HG03103 (cell line): ENCODE measurements around the gene SUMF1.

ENCODE experiments used
- ATAC-seq: cut with Tn5 transposase; IDR thresholded peaks from one replicate; pipeline ENCODE4 v1.9.1; 2021; ENCODE audit warnings: low read depth; ENCODE audit not compliant: unreplicated experiment

The SUMF1 gene

GRCh38 chr3:4418156-4418555 lies 48.9 kb downstream of the SUMF1 start:
- no peak for ATAC-seq

GRCh38 chr3:4417449-4417848 lies 49.6 kb downstream of the SUMF1 start:
- no peak for ATAC-seq

GRCh38 chr3:4416961-4417360 lies 50.1 kb downstream of the SUMF1 start:
- no peak for ATAC-seq

GRCh38 chr3:4416427-4416945 lies 50.6 kb downstream of the SUMF1 start:
- no peak for ATAC-seq

GRCh38 chr3:4413467-4413866 lies 53.6 kb downstream of the SUMF1 start:
- ATAC-seq, result no peak

- ATAC-seq, result no peak
Measured at GRCh38 chr3:4411833-4412232, 55.2 kb downstream of the SUMF1 start.

- no peak for ATAC-seq
Measured at GRCh38 chr3:4411236-4411635, 55.8 kb downstream of the SUMF1 start.

GRCh38 chr3:4410606-4411005 lies 56.5 kb downstream of the SUMF1 start:
- ATAC-seq, result no peak

- no peak for ATAC-seq
Measured at GRCh38 chr3:4409971-4410573, 57.0 kb downstream of the SUMF1 start.

GRCh38 chr3:4409415-4409814 lies 57.7 kb downstream of the SUMF1 start:
- ATAC-seq, result peak; percentile 33

- ATAC-seq, result no peak
Measured at GRCh38 chr3:4408958-4409357, 58.1 kb downstream of the SUMF1 start.

GRCh38 chr3:4407941-4408340 lies 59.1 kb downstream of the SUMF1 start:
- ATAC-seq, result no peak

- ATAC-seq, result no peak
Measured at GRCh38 chr3:4406746-4407568, 60.1 kb downstream of the SUMF1 start.

GRCh38 chr3:4404881-4405280 lies 62.2 kb downstream of the SUMF1 start:
- no peak for ATAC-seq

GRCh38 chr3:4401441-4401840 lies 65.6 kb downstream of the SUMF1 start:
- ATAC-seq, result no peak

- ATAC-seq, result no peak
Measured at GRCh38 chr3:4399476-4399875, 67.6 kb downstream of the SUMF1 start.

- ATAC-seq, result no peak
Measured at GRCh38 chr3:4398941-4399245, 68.2 kb downstream of the SUMF1 start.

- no peak for ATAC-seq
Measured at GRCh38 chr3:4398120-4398940, 68.7 kb downstream of the SUMF1 start.

GRCh38 chr3:4397466-4397865 lies 69.6 kb downstream of the SUMF1 start:
- no peak for ATAC-seq

- ATAC-seq, result no peak
Measured at GRCh38 chr3:4396542-4396941, 70.5 kb downstream of the SUMF1 start.

GRCh38 chr3:4396006-4396405 lies 71.1 kb downstream of the SUMF1 start:
- no peak for ATAC-seq
